Activated CD8-positive, alpha-beta memory T cell treated with anti-CD3 and anti-CD28 coated beads, Interleukin-2, amount 50 U/mL, for 1 hour (primary cell): Measurements from ENCODE around the gene RAD51B.

Experiments used
- DNase-seq: peaks from one replicate; pipeline ENCODE4 v3.0.0-alpha.2; 2020; ENCODE audit errors: extremely low read depth

Gene RAD51B

GRCh38 chr14:68328509-68328908 is 508.9 kb downstream of the RAD51B start:
- DNase-seq = no peak

- no peak for DNase-seq
Measured at GRCh38 chr14:68331426-68331825, 511.8 kb downstream of the RAD51B start.

GRCh38 chr14:68331991-68332390 is 512.4 kb downstream of the RAD51B start:
- no peak for DNase-seq

- DNase-seq = no peak
Measured at GRCh38 chr14:68333262-68333661, 513.7 kb downstream of the RAD51B start.

GRCh38 chr14:68335312-68335711 is 515.7 kb downstream of the RAD51B start:
- no peak for DNase-seq

- no peak for DNase-seq
Measured at GRCh38 chr14:68336165-68336564, 516.6 kb downstream of the RAD51B start.

GRCh38 chr14:68337279-68337678 is 517.7 kb downstream of the RAD51B start:
- DNase-seq = no peak

- DNase-seq = no peak
Measured at GRCh38 chr14:68340262-68340661, 520.7 kb downstream of the RAD51B start.

- DNase-seq = no peak
Measured at GRCh38 chr14:68341411-68342212, 522.0 kb downstream of the RAD51B start.

GRCh38 chr14:68342216-68342763 is 522.7 kb downstream of the RAD51B start:
- no peak for DNase-seq

- DNase-seq = no peak
Measured at GRCh38 chr14:68343534-68344118, 524.0 kb downstream of the RAD51B start.

- DNase-seq = no peak
Measured at GRCh38 chr14:68345738-68346137, 526.2 kb downstream of the RAD51B start.

- DNase-seq = no peak
Measured at GRCh38 chr14:68346556-68347343, 527.2 kb downstream of the RAD51B start.

- DNase-seq = no peak
Measured at GRCh38 chr14:68349900-68350629, 530.5 kb downstream of the RAD51B start.

GRCh38 chr14:68355415-68355814 is 535.8 kb downstream of the RAD51B start:
- DNase-seq = no peak

- DNase-seq = no peak
Measured at GRCh38 chr14:68357777-68358176, 538.2 kb downstream of the RAD51B start.

- DNase-seq = no peak
Measured at GRCh38 chr14:68358500-68358899, 538.9 kb downstream of the RAD51B start.

GRCh38 chr14:68359022-68359836 is 539.6 kb downstream of the RAD51B start:
- DNase-seq = no peak

GRCh38 chr14:68359837-68360552 is 540.4 kb downstream of the RAD51B start:
- DNase-seq = no peak

- no peak for DNase-seq
Measured at GRCh38 chr14:68361231-68361630, 541.7 kb downstream of the RAD51B start.
